Measurements from ENCODE around the gene EPS8L3. TPM values are rescaled to one million over a fixed set of nuclear protein-coding genes. Genes with fewer than 3 reads are reported as not detected.
"Not testable (repeated sequence)": the region's sequence is repeated elsewhere in the genome, so short reads cannot be mapped to it uniquely, and the experiment has no call there.

EPS8L3 gene
- total RNA-seq, 1 experiment from 2014 or later, result not detected

DNA sequence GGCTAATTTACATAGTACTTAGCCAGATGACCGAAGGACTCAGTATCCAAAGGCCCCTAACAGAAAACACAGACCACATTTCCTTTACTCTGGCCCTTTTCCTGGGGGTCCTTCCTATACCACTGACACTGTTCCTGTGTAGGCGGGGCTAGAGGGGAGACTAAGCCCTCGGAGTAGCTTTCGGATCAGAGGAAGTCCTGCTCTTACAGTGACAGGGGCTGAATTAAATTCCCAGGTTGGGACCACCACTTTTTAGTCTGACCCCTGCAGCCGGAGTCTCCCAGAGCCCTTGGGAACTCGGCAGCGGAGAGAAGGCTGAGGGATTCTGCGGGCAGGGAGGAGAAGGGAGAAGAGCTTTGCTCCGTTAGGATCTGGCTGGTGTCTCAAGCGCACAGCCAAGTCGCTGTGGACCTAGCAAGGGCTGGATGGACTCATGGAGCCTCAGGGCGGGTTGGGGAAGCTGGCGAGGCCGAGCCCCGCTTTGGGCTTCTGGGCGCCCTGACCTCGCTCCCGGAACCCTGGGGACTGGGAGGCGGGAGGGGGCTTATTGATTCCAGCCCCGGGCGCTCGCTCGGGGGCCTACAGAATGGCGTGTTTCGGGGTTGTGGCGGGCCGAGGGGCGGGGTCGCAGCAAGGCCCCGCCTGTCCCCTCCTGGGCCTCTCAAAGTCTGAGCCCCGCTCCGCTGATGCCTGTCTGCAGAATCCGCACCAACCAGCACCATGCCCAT lies 52.0 kb downstream of the EPS8L3 start, which contains the start of gene GSTM5:
TSS of gene GSTM5 (plus strand) at position 659 of the 728 bp plus-strand sequence. CDS start at position 721, 62 bp downstream.
- not testable (repeated sequence) for DNase-seq (ENCODE audit: low read depth)

DNA sequence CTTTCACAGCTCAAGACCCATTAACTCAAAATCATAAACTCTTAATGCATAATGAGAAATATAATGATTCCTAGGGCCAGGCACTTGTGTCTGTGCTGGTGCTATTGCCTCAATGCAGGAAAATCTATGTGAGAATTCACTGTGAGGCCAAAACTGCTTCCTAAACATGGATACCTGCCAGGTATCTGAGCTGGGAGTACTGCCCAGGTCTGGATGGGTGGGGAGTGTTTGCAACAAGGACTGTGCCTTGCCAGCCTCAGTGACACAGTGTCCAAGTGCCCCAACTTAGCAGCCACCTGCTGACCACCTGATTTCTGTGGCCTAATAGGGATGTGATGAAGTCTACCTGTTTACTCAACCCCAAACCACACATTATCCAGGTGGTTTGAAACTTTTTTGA lies 53.9 kb downstream of the EPS8L3 start:
- not testable (repeated sequence) for DNase-seq (ENCODE audit: low read depth)

DNA sequence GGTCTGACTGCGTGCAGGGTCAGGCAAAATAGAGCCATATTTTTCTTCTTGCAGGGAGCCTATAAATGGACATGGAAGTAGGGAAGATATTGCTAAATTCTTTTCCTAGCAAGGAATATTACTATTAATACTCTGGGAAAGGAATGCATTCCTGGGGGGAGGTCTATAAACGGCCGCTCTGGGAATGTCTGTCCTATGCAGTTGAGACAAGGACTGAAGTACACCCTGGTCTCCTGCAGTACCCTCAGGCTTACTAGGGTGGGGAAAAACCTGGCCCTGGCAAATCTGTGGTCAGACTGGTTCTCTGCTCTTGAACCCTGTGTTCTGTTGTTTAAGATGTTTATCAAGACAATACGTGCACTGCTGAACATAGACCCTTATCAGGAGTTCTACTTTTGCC lies 54.8 kb downstream of the EPS8L3 start:
- DNase-seq (ENCODE audit: low read depth), result not testable (repeated sequence)

DNA sequence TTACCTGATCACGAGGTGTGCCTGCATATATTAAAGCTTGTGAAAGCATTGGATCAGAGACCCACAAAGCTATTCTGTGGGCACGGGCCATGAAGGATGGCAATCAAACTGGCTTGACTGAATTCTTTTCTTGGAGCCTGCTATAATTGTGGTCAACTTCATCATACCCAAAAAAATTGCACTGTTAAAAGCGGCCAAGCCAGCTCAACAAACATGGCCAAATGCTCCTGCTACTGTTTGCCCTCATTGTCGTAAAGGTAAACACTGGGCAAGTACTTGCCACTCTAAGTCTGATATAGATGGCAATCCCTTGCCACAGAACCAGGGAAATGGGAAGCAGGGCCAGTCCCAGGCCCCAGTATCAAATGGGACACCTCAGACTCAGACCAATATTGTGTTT lies 58.3 kb downstream of the EPS8L3 start:
- DNase-seq (ENCODE audit: low read depth), result no peak

DNA sequence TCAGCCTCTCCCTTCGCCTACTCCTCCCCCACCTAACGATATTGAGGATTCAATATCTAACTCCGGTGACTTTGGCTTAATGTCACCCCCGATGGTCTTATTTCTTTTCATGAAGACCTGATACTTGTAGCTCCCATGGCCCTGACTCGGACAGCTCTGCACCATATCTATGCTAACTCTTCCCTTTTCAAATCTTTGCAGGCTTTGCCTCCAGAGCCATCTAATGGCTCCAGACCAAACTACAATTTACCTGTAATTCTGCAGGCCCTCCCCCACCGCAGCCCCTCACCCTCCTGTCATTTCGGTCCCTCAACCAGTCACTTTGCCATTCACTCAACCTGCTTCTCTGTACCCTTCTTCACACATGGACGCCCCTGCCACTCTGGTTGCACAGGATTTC lies 59.5 kb downstream of the EPS8L3 start:
- DNase-seq (ENCODE audit: low read depth), result no peak

DNA sequence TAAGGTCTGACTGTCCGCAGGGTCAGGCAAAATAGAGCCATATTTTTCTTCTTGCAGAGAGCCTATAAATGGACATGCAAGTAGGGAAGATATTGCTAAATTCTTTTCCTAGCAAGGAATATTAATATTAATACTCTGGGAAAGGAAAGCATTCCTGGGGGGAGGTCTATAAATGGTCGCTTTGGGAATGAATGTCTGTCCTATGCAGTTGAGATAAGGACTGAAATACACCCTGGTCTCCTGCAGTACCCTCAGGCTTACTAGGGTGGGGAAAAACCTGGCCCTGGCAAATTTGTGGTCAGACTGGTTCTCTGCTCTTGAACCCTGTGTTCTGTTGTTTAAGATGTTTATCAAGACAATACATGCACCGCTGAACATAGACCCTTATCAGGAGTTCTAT lies 60.8 kb downstream of the EPS8L3 start:
- not testable (repeated sequence) for DNase-seq (ENCODE audit: low read depth)

Other genes with a start within 250 kb of the EPS8L3 start
- gene GPR61, start 224.1 kb downstream of the EPS8L3 start, total RNA-seq (2014; rRNA removed; shearing (Covaris generic)), result under 0.01 and 0.20 TPM in 2 replicates
- gene GNAI3, start 215.3 kb downstream of the EPS8L3 start, total RNA-seq (2014; rRNA removed; shearing (Covaris generic)), result 17.3 and 20.2 TPM in 2 replicates
- 0.29 TPM in 1 of 2 replicates, not detected in the other for gene GNAT2, start 144.3 kb downstream of the EPS8L3 start, total RNA-seq (2014; rRNA removed; shearing (Covaris generic))
- 48.5 and 60.4 TPM in 2 replicates for gene AMPD2, start 144.1 kb downstream of the EPS8L3 start, total RNA-seq (2014; rRNA removed; shearing (Covaris generic))
- 30.6 and 34.5 TPM in 2 replicates for gene GSTM4, start 107.8 kb downstream of the EPS8L3 start, total RNA-seq (2014; rRNA removed; shearing (Covaris generic))
- gene GSTM2, start 95.9 kb downstream of the EPS8L3 start, total RNA-seq (2014; rRNA removed; shearing (Covaris generic)), result 17.5 and 17.6 TPM in 2 replicates
- 0.12 TPM in 1 of 2 replicates, not detected in the other for gene GSTM1, start 76.1 kb downstream of the EPS8L3 start, total RNA-seq (2014; rRNA removed; shearing (Covaris generic))
- gene GSTM5, start 51.7 kb downstream of the EPS8L3 start, total RNA-seq (2014; rRNA removed; shearing (Covaris generic)), result 0.48 TPM in 1 of 2 replicates, not detected in the other
- 229 and 247 TPM in 2 replicates for gene GSTM3, start 22.9 kb downstream of the EPS8L3 start, total RNA-seq (2014; rRNA removed; shearing (Covaris generic))
- gene CSF1, start 146.9 kb upstream of the EPS8L3 start, total RNA-seq (2014; rRNA removed; shearing (Covaris generic)), result 35.4 and 51.5 TPM in 2 replicates
- gene AHCYL1, start 220.8 kb upstream of the EPS8L3 start, total RNA-seq (2014; rRNA removed; shearing (Covaris generic)), result 43.1 and 47.5 TPM in 2 replicates

All from RPMI7951 (cell line).